HepG2 (cell line): ENCODE data around the gene ARID1A. TPM values are rescaled to one million over a fixed set of nuclear protein-coding genes. Genes with fewer than 3 reads are reported as not detected.
A peak's percentile ranks its signal among the peaks of the same experiment; 100 is the strongest.

ENCODE experiments used
- EED ChIP-seq: sonication (generic); formaldehyde crosslinking; IDR thresholded peaks from 2 replicates; pipeline ENCODE4 v1.5.0; 2020; ENCODE audit warnings: mild to moderate bottlenecking, missing genetic modification reagents
- ERF ChIP-seq: IDR thresholded peaks from 2 replicates; pipeline ENCODE4 v1.6.1; 2018; ENCODE audit warnings: missing biosample characterization, missing genetic modification reagents
- FOXO1 ChIP-seq: sonication (generic); formaldehyde crosslinking; IDR thresholded peaks from 2 replicates; pipeline ENCODE4 v1.4.0; 2020; ENCODE audit warnings: missing genetic modification reagents
- HNF1A ChIP-seq, 2 experiments: sonication (generic) in 1 of 2; formaldehyde crosslinking in 1 of 2; IDR thresholded peaks; 2 replicates each; pipeline versions ENCODE4 v1.4.0 to v1.6.1; 2016 to 2020; ENCODE audit warnings: borderline replicate concordance in 1 of 2, low read depth in 1 of 2, mild to moderate bottlenecking in 1 of 2, missing genetic modification reagents in 1 of 2
- HNRNPH1 ChIP-seq: fragments of 200-400 bp; formaldehyde crosslinking; optimal IDR thresholded peaks from 2 replicates; pipeline ENCODE3; 2017; ENCODE audit warnings: mild to moderate bottlenecking, low read depth, low read length
- IRF2 ChIP-seq: IDR thresholded peaks from 2 replicates; pipeline ENCODE4 v1.6.1; 2018; ENCODE audit warnings: missing genetic modification reagents, missing compliant biosample characterization
- KAT8 ChIP-seq: IDR thresholded peaks from 2 replicates; pipeline ENCODE4 v1.6.1; 2016; ENCODE audit warnings: missing genetic modification reagents, missing compliant biosample characterization
- MXI1 ChIP-seq: IDR thresholded peaks from 3 replicates; pipeline ENCODE4 v1.6.1; 2012; ENCODE audit warnings: low read depth, low read length, inconsistent platforms, borderline replicate concordance
- NR2F2 ChIP-seq: IDR thresholded peaks from 2 replicates; pipeline ENCODE4 v1.6.1; 2012; ENCODE audit warnings: low read depth, inconsistent platforms, borderline replicate concordance
- SPEN ChIP-seq: sonication (generic); formaldehyde crosslinking; IDR thresholded peaks from 2 replicates; pipeline ENCODE4 v1.5.1; 2020; ENCODE audit warnings: low read depth, mild to moderate bottlenecking, missing genetic modification reagents
- STAT6 ChIP-seq: sonication (generic); formaldehyde crosslinking; IDR thresholded peaks from 2 replicates; pipeline ENCODE4 v1.4.0; 2020; ENCODE audit warnings: missing genetic modification reagents, mild to moderate bottlenecking, borderline replicate concordance
- TCF12 ChIP-seq, 2 experiments: fragments of 450-650 bp in 1 of 2; sonication (generic) in 1 of 2; formaldehyde crosslinking in 1 of 2; IDR thresholded peaks; 2 replicates each; pipeline versions ENCODE4 v1.6.1 to v1.8.0; 2017 to 2022; ENCODE audit warnings: antibody characterized with exemption in 1 of 2, mild to moderate bottlenecking in 1 of 2, missing genetic modification reagents in 1 of 2, moderate library complexity in 1 of 2
- THAP8 ChIP-seq: sonication (generic); formaldehyde crosslinking; IDR thresholded peaks from 2 replicates; pipeline ENCODE4 v1.5.1; 2020; ENCODE audit warnings: missing genetic modification reagents, mild to moderate bottlenecking, borderline replicate concordance
- ZBTB42 ChIP-seq: sonication (generic); formaldehyde crosslinking; IDR thresholded peaks from 2 replicates; pipeline ENCODE4 v1.5.0; 2020; ENCODE audit warnings: mild to moderate bottlenecking, missing genetic modification reagents
- ZBTB7B ChIP-seq: sonication (generic); formaldehyde crosslinking; IDR thresholded peaks from 2 replicates; pipeline ENCODE4 v1.4.0; 2020; ENCODE audit warnings: missing genetic modification reagents
- ZFP41 ChIP-seq: sonication (generic); formaldehyde crosslinking; IDR thresholded peaks from 2 replicates; pipeline ENCODE4 v1.4.0; 2020; ENCODE audit warnings: mild to moderate bottlenecking, missing genetic modification reagents, borderline replicate concordance
- ZNF484 ChIP-seq: sonication (generic); formaldehyde crosslinking; IDR thresholded peaks from 2 replicates; pipeline ENCODE4 v1.5.1; 2020; ENCODE audit warnings: mild to moderate bottlenecking, low read depth, missing genetic modification reagents, borderline replicate concordance
- ZNF547 ChIP-seq: sonication (generic); formaldehyde crosslinking; IDR thresholded peaks from 2 replicates; pipeline ENCODE4 v1.5.1; 2020; ENCODE audit warnings: mild to moderate bottlenecking, missing genetic modification reagents
- ZNF616 ChIP-seq: sonication (generic); formaldehyde crosslinking; IDR thresholded peaks from 2 replicates; pipeline ENCODE4 v1.5.0; 2020; ENCODE audit warnings: low read depth, mild to moderate bottlenecking, missing genetic modification reagents
- ZNF788 ChIP-seq: sonication (generic); formaldehyde crosslinking; IDR thresholded peaks from 2 replicates; pipeline ENCODE4 v1.5.0; 2020; ENCODE audit warnings: mild to moderate bottlenecking, missing genetic modification reagents, borderline replicate concordance
- ZSCAN21 ChIP-seq: sonication (generic); formaldehyde crosslinking; IDR thresholded peaks from 2 replicates; pipeline ENCODE4 v1.8.0; 2022; ENCODE audit warnings: mild to moderate bottlenecking, missing genetic modification reagents, moderate library complexity, borderline replicate concordance
- polyA plus RNA-seq, 8 experiments: library from polyadenylated mRNA; depleted of rRNA in 3 of 8; stranded (reverse) in 7 of 8; unstranded in 1 of 8; fragments of >200 nt; fragmentation: Illumina TruSeq in 4 of 8; extraction: Trizol in 4 of 8; gene quantifications; 2 replicates each; pipeline versions ENCODE4 v1.2.1 to v1.2.3, GENCODE V29; 2011 to 2016; ENCODE audit warnings: low read depth in 4 of 8, missing spikeins in 1 of 8, mixed read lengths in 1 of 8; ENCODE audit not compliant: insufficient read depth in 1 of 8
- total RNA-seq, 5 experiments: library from RNA; depleted of rRNA; stranded (reverse); fragments of >200 nt; fragmentation: Illumina TruSeq; extraction: Trizol; gene quantifications; 2 replicates each; pipeline ENCODE4 v1.2.3, GENCODE V29; 2016; ENCODE audit warnings: low read depth in 1 of 5

ARID1A gene
- total and polyA plus RNA-seq, 2 of the 13 experiments (the other 11 are each of a cell fraction or from before 2014, with no cell fraction given) = 11.9 to 15.9 TPM

GRCh38 chr1:26788836-26789611 is 93.2 kb downstream of the ARID1A start (continued):
- no peak for TF ChIP-seq TCF12 (IDR thresholded peaks at IDR 0.05)
- no peak for TF ChIP-seq TCF12 (CRISPR knock-in tag; IDR thresholded peaks at IDR 0.05)
- TF ChIP-seq ZNF547 (CRISPR knock-in tag) = 0 out of 2 replicates have a peak, but pooled peaks have one; percentile 11
- TF ChIP-seq ZNF484 (CRISPR knock-in tag) = no peak
- no peak for TF ChIP-seq ZNF616 (CRISPR knock-in tag)
- TF ChIP-seq FOXO1 (CRISPR knock-in tag) = 0 out of 2 replicates have a peak, but pooled peaks have one; percentile 26
- no peak for TF ChIP-seq STAT6
- TF ChIP-seq HNRNPH1 = no peak
- no peak for TF ChIP-seq HNF1A (IDR thresholded peaks at IDR 0.05; ENCODE audit: low read depth)
- no peak for TF ChIP-seq HNF1A (CRISPR knock-in tag; IDR thresholded peaks at IDR 0.05; ENCODE audit: borderline replicate concordance)
- peak; percentile 55; the same call in 1 of the 2 replicates for TF ChIP-seq IRF2
- 0 out of 2 replicates have a peak, but pooled peaks have one; percentile 61 for TF ChIP-seq ZBTB42 (CRISPR knock-in tag)
- TF ChIP-seq EED (CRISPR knock-in tag) = no peak
- TF ChIP-seq NR2F2 = no peak; the same call in 1 of the 2 replicates
- no peak for TF ChIP-seq ZSCAN21 (CRISPR knock-in tag)
- no peak for TF ChIP-seq THAP8
- peak; percentile 28; the same call in 1 of the 2 replicates for TF ChIP-seq ERF
- peak; percentile 48; the same call in 1 of the 3 replicates for TF ChIP-seq MXI1
- TF ChIP-seq SPEN = 0 out of 2 replicates have a peak, but pooled peaks have one; percentile 32
- TF ChIP-seq ZFP41 (CRISPR knock-in tag) = no peak
- TF ChIP-seq ZNF788 (CRISPR knock-in tag) = peak; percentile 30; the same call in 1 of the 2 replicates
- 0 out of 2 replicates have a peak, but pooled peaks have one; percentile 30 for TF ChIP-seq KAT8 (CRISPR knock-in tag)
- TF ChIP-seq ZBTB7B = peak; percentile 60; the same call in 1 of the 2 replicates
